Right atrium auricular region (tissue), 2 donors: Measurements from ENCODE around the gene RAPGEF2. TPM values are rescaled to one million over a fixed set of nuclear protein-coding genes. Genes with fewer than 3 reads are reported as not detected.

Experiments used
- DNase-seq: peaks from one replicate; pipeline ENCODE4 v3.0.0-alpha.2; 2019; ENCODE audit warnings: low spot score
- H3K27ac ChIP-seq, 2 donors: fragments of 200-600 bp; sonication (generic); 1 replicate in 1 of 2; 2 replicates in 1 of 2; pipeline ENCODE4 v1.5.1; 2016 to 2019
- H3K27me3 ChIP-seq, 2 donors: fragments of 200-600 bp; sonication (generic); one replicate each; pipeline versions ENCODE4 v1.5.1 to v1.6.0; 2017 to 2019
- H3K36me3 ChIP-seq: fragments of 200-600 bp; sonication (generic); one replicate; pipeline ENCODE4 v1.5.1; 2016
- H3K4me1 ChIP-seq, 2 donors: fragments of 200-600 bp; sonication (generic); one replicate each; pipeline versions ENCODE4 v1.5.1 to v1.6.0; 2017 to 2019
- H3K4me3 ChIP-seq, 2 donors: fragments of 200-600 bp; sonication (generic); 1 replicate in 1 of 2; 2 replicates in 1 of 2; pipeline ENCODE4 v1.5.1; 2017 to 2019; ENCODE audit warnings: mild to moderate bottlenecking in 1 of 2, moderate library complexity in 1 of 2
- H3K9me3 ChIP-seq, 2 donors: fragments of 200-600 bp; sonication (generic); one replicate each; pipeline ENCODE4 v1.5.1; 2019
- CTCF ChIP-seq, 2 donors: fragments of 200-600 bp; sonication (generic); IDR thresholded peaks; one replicate each; pipeline ENCODE4 v1.5.1; 2019; ENCODE audit warnings: antibody characterized with exemption in 2 of 2
- total RNA-seq, 2 donors: library from RNA; depleted of rRNA; stranded (reverse); fragments of >200 nt; gene quantifications; one replicate each; pipeline ENCODE4 v1.1.0, GENCODE V29; 2016

RAPGEF2 gene
- total RNA-seq, 2 donors from 2014 or later, result 49.8 to 51.5 TPM

- no peak for TF ChIP-seq CTCF (IDR thresholded peaks at IDR 0.05)
- no peak for DNase-seq
- H3K27me3 ChIP-seq, result no peaks in the 10 kb centered on the region
- no peak overlapping the region for H3K27ac ChIP-seq
- peaks cover 0 to 10% of the 10 kb centered on the region in 2 donors for H3K4me1 ChIP-seq
- H3K9me3 ChIP-seq, result peaks cover 0 to 10% of the 10 kb centered on the region in 2 donors
- no peak overlapping the region for H3K4me3 ChIP-seq
- H3K36me3 ChIP-seq, result peaks cover 6% of the 10 kb centered on the region
Measured at GRCh38 chr4:159303435-159303834, 200.6 kb downstream of the RAPGEF2 start.

- peaks cover 0 to 15% of the 10 kb centered on the region in 2 donors for H3K4me1 ChIP-seq
- peaks cover 0 to 10% of the 10 kb centered on the region in 2 donors for H3K9me3 ChIP-seq
- peaks cover 6% of the 10 kb centered on the region for H3K36me3 ChIP-seq
Measured at GRCh38 chr4:159305129-159305528, 202.2 kb downstream of the RAPGEF2 start.

GRCh38 chr4:159307929-159308328, 205.1 kb downstream of the RAPGEF2 start:
- Histone ChIP-seq H3K36me3 (peaks cover 6% of the 10 kb centered on the region), H3K4me1 (peaks cover 0 to 27% of the 10 kb centered on the region in 2 donors), H3K27ac (no peak overlapping the region), H3K4me3 (no peak overlapping the region), H3K9me3 (peaks cover 0 to 10% of the 10 kb centered on the region in 2 donors), H3K27me3 (no peaks in the 10 kb centered on the region)
- TF ChIP-seq CTCF (IDR thresholded peaks at IDR 0.05), result no peak
- DNase-seq, result no peak

More at GRCh38 chr4:159305129-159305528, 202.2 kb downstream of the RAPGEF2 start:
- TF ChIP-seq CTCF (IDR thresholded peaks at IDR 0.05), result no peak
- H3K27me3 ChIP-seq, result no peaks in the 10 kb centered on the region
- H3K27ac ChIP-seq, result no peak overlapping the region
- H3K4me3 ChIP-seq, result no peak overlapping the region
- no peak for DNase-seq

- Histone ChIP-seq H3K27ac (no peak overlapping the region), H3K9me3 (peaks cover 0 to 10% of the 10 kb centered on the region in 2 donors), H3K36me3 (peaks cover 6% of the 10 kb centered on the region), H3K27me3 (no peaks in the 10 kb centered on the region), H3K4me1 (peaks cover 0 to 27% of the 10 kb centered on the region in 2 donors), H3K4me3 (no peak overlapping the region)
- TF ChIP-seq CTCF (IDR thresholded peaks at IDR 0.05), result no peak
- no peak for DNase-seq
Measured at GRCh38 chr4:159308566-159309340, 205.9 kb downstream of the RAPGEF2 start.

GRCh38 chr4:159312236-159312635, 209.4 kb downstream of the RAPGEF2 start:
- peaks cover 0 to 27% of the 10 kb centered on the region in 2 donors for H3K4me1 ChIP-seq
- DNase-seq, result no peak
- H3K27me3 ChIP-seq, result no peaks in the 10 kb centered on the region
- H3K9me3 ChIP-seq, result no peaks in the 10 kb centered on the region
- TF ChIP-seq CTCF (IDR thresholded peaks at IDR 0.05), result no peak
- no peak overlapping the region for H3K27ac ChIP-seq
- H3K4me3 ChIP-seq, result no peak overlapping the region
- H3K36me3 ChIP-seq, result peaks cover 23% of the 10 kb centered on the region
